ENCODE results near the gene LTN1. TPM values are rescaled to one million over a fixed set of nuclear protein-coding genes. Genes with fewer than 3 reads are reported as not detected.

LTN1 gene
- total and polyA plus RNA-seq, 2 of the 13 experiments (the other 11 are each of a cell fraction or from before 2014, with no cell fraction given): 6.7 to 24.6 TPM

- POLR2A ChIA-PET: no interaction called here
- H3K9me3 ChIP-seq (ENCODE audit: low read length): no peaks in the 10 kb centered on the region
- H3K36me3 ChIP-seq (replicated peaks in 1 of 2; ENCODE audit: control insufficient read depth in 1 of 2, insufficient read depth in 2 of 2, low read length in 2 of 2): peaks cover 9 to 65% of the 10 kb centered on the region in 2 experiments
- TF ChIP-seq ATF5 (CRISPR knock-in tag; IDR thresholded peaks at IDR 0.05; ENCODE audit: low read depth) (no peak), ZNF549 (CRISPR knock-in tag; IDR thresholded peaks at IDR 0.05) (no peak), ZNF724P (CRISPR knock-in tag; IDR thresholded peaks at IDR 0.05; ENCODE audit: borderline replicate concordance) (no peak), AFF4 (CRISPR knock-in tag; IDR thresholded peaks at IDR 0.05) (no peak), UBTF (CRISPR knock-in tag; IDR thresholded peaks at IDR 0.05) (no peak), ZNF512B (CRISPR knock-in tag; IDR thresholded peaks at IDR 0.05; ENCODE audit: borderline replicate concordance) (no peak), ZGPAT (CRISPR knock-in tag; IDR thresholded peaks at IDR 0.05) (no peak), TP53 (CRISPR knock-in tag; conservative IDR thresholded peaks at IDR 0.05) (no peak), PAWR (CRISPR knock-in tag; IDR thresholded peaks at IDR 0.05; ENCODE audit: borderline replicate concordance) (no peak)
Measured at GRCh38 chr21:29030909-29031308, 38.2 kb upstream of the LTN1 start.

More at GRCh38 chr21:29030909-29031308, 38.2 kb upstream of the LTN1 start:
- BruUV-seq (replicated peaks): no TSS peak
- 100% methylated on average over 1 of the region's 1 CpG for WGBS (ENCODE audit: low lambda C conversion rate)
- in situ Hi-C loops (cut with HindIII; ENCODE audit: extremely low pct_ligation_motif_present, low pct_unique_long_range_greater_than_20kb): loop anchor here (5.0 kb wide), 1 partner anchor 36 kb away; no protein-coding TSS in a partner anchor
- Histone ChIP-seq H3K4me1 (ENCODE audit: insufficient read depth, low read length) (peaks cover 12% of the 10 kb centered on the region), H3K4me2 (ENCODE audit: low read depth, low read length) (no peak overlapping the region), H3K79me2 (ENCODE audit: insufficient read depth, low read length) (peaks cover 21% of the 10 kb centered on the region), H3K27me3 (ENCODE audit: control insufficient read depth in 1 of 2, insufficient read depth in 2 of 2, low read length in 2 of 2) (no peaks in the 10 kb centered on the region), H3K4me3 (replicated peaks in 1 of 3; ENCODE audit: insufficient read depth in 1 of 3, low read depth in 2 of 3, low read length in 3 of 3) (no peak overlapping the region), H3K27ac (ENCODE audit: extremely low read length, insufficient read depth, low read length) (no peak overlapping the region), H2AFZ (ENCODE audit: low read length) (no peak overlapping the region), H3K9ac (ENCODE audit: insufficient read depth, low read depth, low read length) (no peak overlapping the region), H4K20me1 (ENCODE audit: insufficient read depth, low read length) (no peaks in the 10 kb centered on the region)
- DNase-seq (ENCODE audit: low spot score): no peak
- no peak for FAIRE-seq
- intact Hi-C loops (cut with micrococcal nuclease; ENCODE audit: unreplicated experiment): no loop called here
- CTCF ChIA-PET (ENCODE audit: low intra/inter-chr PET ratio, low total read pairs): no interaction called here
- no peak; the same call in 2 of the 3 replicates for ATAC-seq

Data from HepG2 (cell line).